ENCODE data around the gene SLC29A4.
"Not testable (repeated sequence)": the region's sequence is repeated elsewhere in the genome, so short reads cannot be mapped to it uniquely, and the experiment has no call there.

DNA sequence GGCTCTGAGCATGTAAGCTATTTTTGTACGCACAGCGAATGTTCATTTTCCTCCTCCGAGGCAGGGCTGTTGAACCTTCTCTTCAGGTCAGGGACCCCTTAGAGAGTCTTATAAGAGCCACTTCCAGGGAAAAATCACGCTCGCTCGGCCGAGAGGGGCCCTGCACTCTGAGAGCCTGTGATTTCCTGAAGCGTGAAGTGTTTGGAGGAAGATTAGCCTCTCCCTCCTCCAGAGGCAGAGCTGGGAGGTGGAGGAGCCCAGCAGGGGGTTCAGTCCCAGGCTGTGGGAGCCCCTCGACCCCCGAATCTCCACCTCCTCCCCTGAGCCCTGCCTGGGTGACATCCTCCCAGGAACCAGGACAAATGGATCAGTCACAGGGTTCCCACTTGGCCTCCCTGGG, 19.7 kb upstream of the SLC29A4 start:
- not testable (repeated sequence) for TF ChIP-seq CTCF, POLR2A (IDR thresholded peaks at IDR 0.05)
